Measurements from ENCODE around the gene KCNA5.

The KCNA5 gene

GRCh38 chr12:5043589-5044419, at the start of gene KCNA5:
TSS of gene KCNA5 (plus strand) at chr12:5043879. CDS start at chr12:5044148, 269 bp downstream.
- DNase-seq (ENCODE audit: low spot score), result no peak

GRCh38 chr12:4994622-4995021, 49.1 kb upstream of the KCNA5 start:
- no peak for DNase-seq (ENCODE audit: low spot score)

DNA sequence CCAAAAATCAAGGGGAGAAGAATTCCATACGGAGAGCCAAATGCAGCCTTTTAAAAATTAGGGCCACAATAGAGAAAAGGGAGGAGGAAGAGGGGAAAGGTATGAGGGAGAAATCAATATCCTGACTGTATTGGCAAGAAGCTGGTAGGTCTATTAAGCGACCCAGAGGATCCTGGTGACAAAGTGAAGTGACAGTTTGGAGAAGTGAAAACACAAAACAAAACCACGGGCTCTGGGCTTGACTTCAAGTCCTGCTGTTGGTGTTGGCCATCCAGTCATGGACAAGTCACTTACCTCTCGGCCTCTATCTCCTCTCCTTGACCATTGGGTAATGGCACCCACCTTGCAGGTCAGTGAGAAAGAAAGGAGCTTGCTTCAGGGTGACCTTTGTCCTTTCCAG, 47.0 kb upstream of the KCNA5 start:
- no peak for DNase-seq (ENCODE audit: low spot score)

DNA sequence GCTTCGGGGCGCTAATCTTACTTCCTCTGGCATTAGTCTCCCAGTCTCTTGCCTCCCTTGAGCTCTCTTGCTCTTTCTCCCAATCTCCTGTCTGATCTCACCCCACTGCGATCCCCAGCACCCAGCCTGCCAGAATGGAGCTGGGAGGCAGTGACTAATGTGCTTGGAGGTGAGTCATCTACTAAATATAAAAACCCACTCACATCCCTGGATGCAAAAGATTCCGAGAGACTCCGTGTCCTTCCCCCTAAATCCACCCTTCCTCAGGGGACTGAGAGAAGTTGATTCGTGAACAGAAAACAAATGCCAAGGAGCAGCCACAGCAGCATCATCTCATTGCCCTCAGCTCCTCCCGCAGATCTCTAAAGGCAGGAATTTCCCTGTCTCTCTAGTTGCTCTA, 45.7 kb upstream of the KCNA5 start:
- peak; percentile 60 for DNase-seq (ENCODE audit: low spot score)

DNA sequence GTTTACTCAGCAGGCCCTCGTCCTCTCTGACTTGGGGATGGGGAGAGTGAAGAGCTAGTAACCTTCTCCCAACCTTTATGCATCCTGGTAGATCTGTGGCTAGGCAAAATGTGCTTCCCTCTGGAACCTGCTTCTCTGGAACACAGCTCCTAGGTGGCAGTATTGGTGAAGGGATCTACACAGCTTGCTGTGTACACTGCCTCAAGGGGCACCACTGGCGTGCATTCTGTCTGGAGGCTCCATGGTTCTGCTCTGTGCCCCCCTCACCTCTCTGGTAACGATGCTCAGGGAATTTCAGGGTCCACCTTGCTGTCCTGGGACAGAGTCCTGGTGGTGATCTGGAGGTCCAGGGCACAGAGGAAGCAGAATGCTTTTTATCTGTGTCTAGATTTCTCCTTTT, 43.5 kb upstream of the KCNA5 start:
- DNase-seq (ENCODE audit: low spot score), result peak; percentile 42

- no peak for DNase-seq (ENCODE audit: low spot score)
Measured at GRCh38 chr12:5000658-5001385, 42.9 kb upstream of the KCNA5 start.

- peak; percentile 87 for DNase-seq (ENCODE audit: low spot score)
Measured at GRCh38 chr12:5003025-5003666, 40.5 kb upstream of the KCNA5 start.

- DNase-seq (ENCODE audit: low spot score), result no peak
Measured at GRCh38 chr12:5008661-5009060, 35.0 kb upstream of the KCNA5 start.

DNA sequence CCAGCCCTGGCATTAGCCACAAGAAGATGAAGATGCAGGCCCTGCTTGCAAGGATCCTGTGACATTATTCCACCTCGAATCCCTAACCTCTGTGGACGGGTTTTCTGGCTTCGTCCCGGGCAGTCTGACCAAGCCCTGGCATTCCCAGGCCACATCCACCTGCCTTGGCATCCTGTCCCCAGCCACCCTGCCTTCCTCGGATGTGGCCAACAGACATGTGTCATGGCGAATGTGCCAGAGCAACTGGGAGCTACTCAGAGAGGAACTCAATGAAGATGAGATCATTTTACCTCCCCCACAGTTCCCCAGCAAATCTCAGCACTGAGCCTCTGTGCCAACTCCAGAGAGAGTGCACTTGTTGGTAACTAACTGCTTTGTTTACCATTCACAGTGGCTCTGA, 33.5 kb upstream of the KCNA5 start:
- DNase-seq (ENCODE audit: low spot score), result no peak

- DNase-seq (ENCODE audit: low spot score), result peak; percentile 40
Measured at GRCh38 chr12:5012337-5012736, 31.3 kb upstream of the KCNA5 start.

GRCh38 chr12:5013266-5013730, 30.4 kb upstream of the KCNA5 start:
- DNase-seq (ENCODE audit: low spot score), result no peak

DNA sequence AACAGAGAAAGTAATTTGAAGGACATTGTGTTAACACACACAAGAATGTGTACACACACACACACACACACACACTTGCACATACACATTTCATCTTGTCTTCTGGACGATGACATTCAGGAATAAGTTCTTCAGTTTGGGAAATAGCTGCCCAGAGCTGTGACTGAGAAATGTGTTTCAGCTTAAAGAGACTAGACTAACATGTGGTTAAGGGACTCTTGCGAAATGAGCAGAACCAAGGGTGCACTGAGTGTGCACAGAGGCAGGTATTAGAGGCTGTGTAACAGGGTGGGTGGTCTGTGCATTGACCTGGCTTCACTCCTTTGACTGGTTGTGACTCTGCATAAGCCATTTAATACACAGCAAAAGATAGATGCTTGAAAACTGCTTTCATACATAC, 29.4 kb upstream of the KCNA5 start:
- DNase-seq (ENCODE audit: low spot score), result no peak

DNA sequence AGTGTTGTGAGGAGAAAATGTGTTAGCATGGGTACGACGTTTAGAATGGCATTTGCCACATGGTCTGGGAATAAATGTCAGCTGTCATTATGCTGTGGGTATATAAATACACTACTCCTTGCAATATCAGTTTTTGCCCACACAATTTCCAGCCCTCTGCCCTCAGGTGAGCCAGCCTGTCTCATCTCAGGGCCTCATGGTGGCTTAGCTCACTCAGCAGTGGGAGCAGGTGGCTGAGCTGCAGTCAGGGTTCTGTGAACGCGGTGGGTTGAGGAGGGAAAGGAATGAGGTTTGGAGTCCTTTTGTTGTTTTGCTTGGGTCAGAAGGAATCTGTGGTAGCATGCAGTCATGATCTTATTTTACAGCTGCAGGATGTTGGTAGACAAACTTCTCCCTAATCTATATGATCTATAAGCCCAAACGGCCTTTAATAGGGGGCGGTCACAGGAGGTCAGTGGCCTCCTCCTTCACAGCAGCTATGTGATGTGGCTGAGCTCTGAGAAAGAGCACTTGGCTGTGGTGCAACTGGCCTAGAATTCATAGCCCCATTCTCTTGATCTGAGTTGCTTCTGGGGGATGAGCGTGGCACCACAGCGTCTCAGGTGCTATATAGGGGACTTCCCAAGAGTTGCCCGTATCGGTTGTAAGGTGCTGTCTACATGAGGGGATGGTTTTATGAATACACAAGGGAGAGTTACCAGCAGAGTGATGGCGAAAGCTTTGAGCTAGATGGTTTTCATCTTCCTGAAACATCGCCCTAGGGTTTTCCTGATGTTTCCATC, 27.8 kb upstream of the KCNA5 start:
- DNase-seq (ENCODE audit: low spot score), result no peak

DNA sequence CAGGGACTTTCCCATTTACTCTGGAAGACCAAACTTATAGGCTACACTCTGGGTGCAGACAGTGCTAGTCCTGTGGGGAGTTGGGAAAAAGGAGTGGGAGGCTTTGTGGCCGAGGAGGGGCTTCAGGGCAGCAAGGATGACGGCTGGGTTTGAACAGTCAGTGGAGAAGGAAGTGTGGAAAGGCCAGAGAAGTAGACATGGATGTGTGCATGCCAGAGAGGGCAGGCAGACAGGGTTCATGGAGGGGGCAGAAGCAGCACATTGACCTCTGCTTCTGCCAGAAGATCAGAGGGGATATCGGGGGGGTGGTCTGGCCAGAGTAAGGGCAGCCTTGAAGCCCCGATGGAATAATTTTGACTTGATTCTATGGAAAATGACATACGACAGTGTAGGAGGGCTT, 27.2 kb upstream of the KCNA5 start:
- no peak for DNase-seq (ENCODE audit: low spot score)

DNA sequence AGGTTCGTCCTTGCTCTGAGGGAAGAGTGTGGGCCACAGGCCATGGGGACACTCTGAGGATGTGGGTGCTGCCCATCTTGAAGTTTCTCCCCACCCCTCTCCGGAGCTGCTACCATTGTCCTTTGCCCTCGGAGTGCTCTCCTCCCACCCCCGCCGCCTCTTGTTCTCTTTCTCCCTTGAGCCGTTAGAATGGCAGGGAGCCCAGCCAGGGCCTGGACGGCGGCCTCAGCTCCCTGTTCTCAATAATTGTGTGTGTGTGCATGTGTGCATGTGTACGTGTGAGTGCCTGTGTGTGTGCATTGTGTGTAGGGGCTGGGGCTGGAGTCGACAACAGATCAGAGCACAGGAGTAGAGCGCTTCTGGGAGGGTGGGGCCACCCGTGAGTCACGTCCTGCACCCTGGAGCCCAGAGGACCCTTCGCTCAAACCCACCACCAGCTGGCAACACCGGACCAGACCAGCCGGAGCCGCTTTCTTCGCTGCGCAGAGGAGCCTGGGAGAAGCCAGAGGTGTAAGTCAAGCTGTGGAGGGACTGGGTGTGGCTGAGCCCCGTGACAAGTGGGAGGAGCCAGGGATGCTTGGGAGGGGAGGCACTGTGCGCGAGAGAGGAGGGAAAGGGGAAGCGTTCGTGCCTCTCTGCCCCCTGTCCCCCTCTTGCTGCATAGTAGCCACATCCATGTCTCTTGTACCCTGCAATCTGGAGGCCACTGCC, 25.9 kb upstream of the KCNA5 start:
- DNase-seq (ENCODE audit: low spot score), result no peak

DNA sequence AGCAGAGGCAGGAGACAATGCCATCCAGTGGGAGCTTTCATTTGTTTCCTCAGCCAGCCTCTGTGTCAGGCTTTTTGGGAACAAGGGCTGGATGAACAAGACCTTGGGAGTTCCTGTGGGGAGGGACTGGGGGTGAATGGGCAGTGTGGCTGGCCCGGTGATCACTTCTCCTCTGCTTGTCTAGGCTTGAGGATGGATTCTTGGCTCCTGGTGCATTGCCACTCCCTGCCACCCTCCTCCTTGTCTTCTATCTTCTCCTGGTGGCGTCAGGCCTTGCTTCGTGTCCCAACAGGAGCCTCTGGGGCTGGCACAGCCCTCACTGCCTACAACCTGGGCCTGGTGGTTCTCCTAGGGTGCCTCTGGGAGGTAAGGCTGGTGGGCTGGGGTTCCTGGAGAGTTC, 25.0 kb upstream of the KCNA5 start:
- DNase-seq (ENCODE audit: low spot score), result no peak

- no peak for DNase-seq (ENCODE audit: low spot score)
Measured at GRCh38 chr12:5022025-5022424, 21.7 kb upstream of the KCNA5 start.

GRCh38 chr12:5022465-5023061, 21.1 kb upstream of the KCNA5 start:
- peak; percentile 79 for DNase-seq (ENCODE audit: low spot score)

- DNase-seq (ENCODE audit: low spot score), result no peak
Measured at GRCh38 chr12:5023842-5024241, 19.8 kb upstream of the KCNA5 start.

- DNase-seq (ENCODE audit: low spot score), result no peak
Measured at GRCh38 chr12:5026342-5026938, 17.2 kb upstream of the KCNA5 start.
